Measurements from ENCODE around the gene NONO.

- TF ChIP-seq CTCF (IDR thresholded peaks at IDR 0.05) (no peak), POLR2A (IDR thresholded peaks at IDR 0.05) (no peak)
These were observed 13.5 kb upstream of the NONO start for GRCh38 chrX:71269801-71270395.
